Stimulated activated CD8-positive, alpha-beta memory T cell treated with anti-CD3 and anti-CD28 coated beads, Interleukin-2, amount 100 ng/mL, for 48 hours (primary cell): Measurements from ENCODE around the gene IZUMO2.
"Not testable (repeated sequence)": the region's sequence is repeated elsewhere in the genome, so short reads cannot be mapped to it uniquely, and the experiment has no call there.

Source experiments
- DNase-seq, 2 donors: peaks; one replicate each; pipeline ENCODE4 v3.0.0-alpha.2; 2020; ENCODE audit warnings: low read depth in 2 of 2

The IZUMO2 gene

DNA sequence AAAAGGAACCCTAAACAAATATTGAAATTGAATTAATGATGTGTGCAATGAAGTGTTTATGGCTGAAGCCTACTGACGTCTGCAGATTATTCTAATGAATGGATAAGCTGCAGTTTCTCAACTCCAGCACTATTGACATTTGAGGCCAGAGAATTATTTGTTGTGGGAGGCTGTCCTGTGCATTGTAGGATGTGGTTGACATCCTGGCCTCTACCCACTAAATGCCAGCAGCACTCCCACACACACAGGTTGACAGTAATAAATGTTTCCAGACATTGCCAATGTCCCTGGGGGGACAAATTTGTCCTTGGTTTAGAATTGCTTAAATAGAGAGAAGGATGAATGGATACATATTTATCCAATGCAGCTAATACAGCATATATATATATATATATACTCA, 21.1 kb upstream of the IZUMO2 start:
- DNase-seq: no peak

DNA sequence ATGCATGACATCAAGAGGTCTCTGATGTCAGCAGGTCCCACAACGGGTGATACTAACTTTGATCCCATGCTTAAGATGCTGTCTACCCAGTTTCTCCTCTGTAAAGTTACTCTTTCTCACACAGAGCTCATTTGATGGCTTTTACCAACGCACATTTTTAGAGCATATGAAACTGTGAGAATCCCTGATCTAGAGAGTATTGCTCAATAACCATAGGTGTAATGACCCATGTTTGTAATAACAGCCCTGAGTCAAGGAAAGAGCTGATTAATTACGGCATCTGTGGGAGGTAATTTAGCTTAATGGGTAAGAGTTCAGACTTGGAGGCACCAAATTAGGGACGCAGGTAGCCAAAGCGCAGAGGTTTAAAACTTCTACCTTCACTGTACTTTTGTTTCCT, 18.0 kb upstream of the IZUMO2 start:
- DNase-seq: no peak

DNA sequence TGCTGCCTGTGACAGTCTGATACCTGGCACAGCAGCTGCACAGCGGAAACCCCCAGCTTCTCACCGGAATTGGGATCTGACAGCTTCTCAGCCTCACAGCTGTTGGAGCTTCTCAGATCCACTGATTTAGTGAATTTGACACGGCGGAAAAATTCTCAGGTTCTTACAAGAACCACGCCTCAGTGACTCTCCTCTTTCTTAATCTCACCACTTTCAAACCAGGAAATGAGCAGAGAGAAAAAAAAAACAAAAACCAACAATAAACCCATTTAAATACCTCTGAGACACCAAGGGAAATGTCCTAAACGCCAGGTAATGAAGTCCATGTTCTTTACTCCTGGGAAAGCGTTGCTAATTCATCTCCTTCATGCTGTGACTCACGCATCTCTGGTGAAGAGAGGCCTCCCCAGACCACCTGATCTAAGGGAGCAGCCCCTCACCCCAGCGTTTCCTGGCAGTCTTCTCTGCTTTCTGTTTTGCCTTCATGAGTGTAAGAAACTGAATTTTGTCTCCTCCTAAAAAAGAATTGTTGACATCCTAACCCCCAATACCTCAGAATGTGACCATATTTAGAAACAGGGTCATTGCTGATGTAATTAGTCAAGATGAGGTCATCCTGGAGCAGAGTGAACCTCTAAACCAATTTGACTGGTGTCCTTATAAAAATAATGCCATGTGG, 15.9 kb upstream of the IZUMO2 start:
- DNase-seq: no peak

DNA sequence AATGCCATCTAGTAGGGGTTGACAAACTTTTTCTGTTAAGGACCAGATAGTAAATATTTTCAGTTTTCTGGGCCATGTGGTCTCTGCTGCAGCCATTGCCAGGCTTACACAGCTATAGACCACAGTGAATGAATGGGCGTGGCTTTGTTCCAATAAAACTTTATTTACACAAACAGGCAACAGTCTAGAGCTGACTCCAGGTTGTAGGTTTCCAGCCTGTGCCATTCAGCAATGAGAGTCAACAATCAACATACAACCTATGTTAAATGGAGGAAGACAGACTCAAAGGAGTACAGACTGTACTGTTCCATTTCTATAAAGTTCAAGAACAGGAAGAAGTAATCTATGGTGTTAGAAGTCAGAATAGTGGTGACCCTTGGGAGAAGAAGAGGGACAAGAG, 15.2 kb upstream of the IZUMO2 start:
- no peak for DNase-seq

DNA sequence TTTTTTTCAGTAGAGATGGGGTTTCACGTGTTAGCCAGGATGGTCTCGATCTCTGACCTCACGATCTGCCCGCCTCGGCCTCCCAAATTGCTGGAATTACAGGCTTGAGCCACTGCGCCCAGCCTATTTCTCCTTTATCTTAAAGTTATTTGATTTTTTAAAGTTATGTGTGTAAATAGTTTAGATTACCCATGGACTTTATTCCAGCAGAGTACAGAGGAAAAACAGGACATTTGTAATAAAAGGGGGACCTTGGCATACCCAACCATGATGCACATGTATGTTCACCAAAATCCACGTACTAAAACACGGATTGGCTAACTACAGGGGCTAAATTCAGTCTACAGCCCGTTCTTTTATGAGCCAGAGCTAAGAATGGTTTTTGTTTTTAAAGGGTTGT, 13.7 kb upstream of the IZUMO2 start:
- DNase-seq: no peak

DNA sequence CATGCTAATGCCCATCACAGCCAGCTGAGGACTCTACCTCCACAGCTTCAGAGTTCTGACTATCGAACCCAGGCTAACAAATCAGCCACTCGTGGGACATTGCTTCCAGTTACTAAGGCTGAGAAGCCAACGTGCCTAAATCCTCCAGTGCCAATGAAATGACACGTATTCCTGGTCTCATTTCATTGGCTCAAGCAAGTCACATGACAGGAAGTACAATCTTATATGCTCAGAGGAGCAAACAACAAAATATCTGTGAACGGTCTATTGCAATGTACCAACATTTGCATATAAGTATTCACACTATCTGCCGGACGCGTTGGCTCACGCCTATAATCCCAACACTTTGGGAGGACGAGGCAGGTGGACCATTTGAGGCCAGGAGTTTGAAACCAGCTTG, 12.8 kb upstream of the IZUMO2 start:
- no peak for DNase-seq

DNA sequence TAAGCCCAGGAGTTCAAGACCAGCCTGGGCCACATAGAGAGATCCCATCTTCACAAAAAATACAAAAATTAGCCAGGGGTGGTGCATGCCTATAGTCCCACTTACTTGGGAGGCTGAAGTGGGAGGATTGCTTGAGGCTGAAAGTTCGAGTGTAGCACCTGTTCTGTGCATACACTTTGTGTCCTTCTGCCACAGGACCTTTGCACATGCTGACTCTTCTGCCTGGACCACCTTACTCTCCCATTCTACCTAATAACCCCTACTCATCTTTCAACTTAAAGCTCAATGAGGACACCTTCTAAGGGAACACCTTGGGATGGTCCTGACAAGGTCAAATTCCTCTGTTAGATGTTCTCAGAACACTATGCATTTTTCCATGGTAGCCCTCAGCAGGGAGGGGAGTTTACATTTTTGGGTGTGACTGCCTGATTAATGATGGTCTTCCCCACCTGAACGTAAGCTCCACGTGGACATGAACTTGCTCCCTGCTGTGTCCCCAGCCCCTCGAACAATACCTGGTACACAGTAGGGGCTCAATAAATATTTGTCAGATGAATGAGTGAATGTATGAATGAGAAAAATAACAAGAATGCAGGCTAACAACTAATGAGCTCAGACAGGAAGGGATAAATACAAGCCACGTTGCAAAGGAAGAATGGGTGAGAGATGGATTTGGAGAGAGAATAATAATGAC, 11.2 kb upstream of the IZUMO2 start:
- DNase-seq: no peak

DNA sequence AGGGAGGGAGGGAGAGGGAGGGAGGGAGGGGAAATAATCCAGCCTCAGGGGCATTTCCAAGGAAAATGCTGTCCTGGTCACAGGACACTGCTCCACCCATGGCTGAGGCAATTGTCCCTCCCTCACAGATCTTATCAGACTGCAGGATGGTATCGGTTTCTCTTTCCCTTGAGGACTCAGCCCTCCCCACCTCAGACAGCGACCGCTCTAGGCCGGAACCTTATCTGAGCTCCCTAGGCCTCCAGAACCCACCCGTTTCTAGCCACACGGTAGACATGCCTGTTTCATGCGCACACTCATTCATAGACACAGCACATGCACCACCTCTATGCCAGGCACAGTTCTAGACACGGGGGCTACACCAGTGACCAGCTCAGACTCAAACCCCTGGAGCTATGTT, 10.0 kb upstream of the IZUMO2 start:
- DNase-seq: no peak

DNA sequence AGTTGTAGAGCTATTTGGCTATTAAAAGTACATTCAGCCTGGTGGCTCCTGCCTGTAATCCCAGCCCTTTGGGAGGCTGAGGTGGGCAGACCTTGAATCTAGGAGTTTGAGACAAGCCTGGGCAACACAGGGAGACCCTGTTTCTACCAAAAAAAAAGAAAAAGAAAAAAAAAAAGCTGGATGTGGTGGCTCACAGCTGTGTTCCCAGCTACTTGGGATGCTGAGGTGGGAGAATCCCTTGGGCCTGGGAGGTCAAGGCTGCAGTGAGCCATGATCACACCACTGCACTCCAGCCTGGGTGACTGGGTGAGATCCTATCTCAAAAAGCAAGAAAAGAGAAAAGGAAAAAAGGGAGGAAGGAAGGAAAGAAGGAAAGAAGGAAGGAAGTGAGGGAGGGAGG, 9.6 kb upstream of the IZUMO2 start:
- DNase-seq: no peak

DNA sequence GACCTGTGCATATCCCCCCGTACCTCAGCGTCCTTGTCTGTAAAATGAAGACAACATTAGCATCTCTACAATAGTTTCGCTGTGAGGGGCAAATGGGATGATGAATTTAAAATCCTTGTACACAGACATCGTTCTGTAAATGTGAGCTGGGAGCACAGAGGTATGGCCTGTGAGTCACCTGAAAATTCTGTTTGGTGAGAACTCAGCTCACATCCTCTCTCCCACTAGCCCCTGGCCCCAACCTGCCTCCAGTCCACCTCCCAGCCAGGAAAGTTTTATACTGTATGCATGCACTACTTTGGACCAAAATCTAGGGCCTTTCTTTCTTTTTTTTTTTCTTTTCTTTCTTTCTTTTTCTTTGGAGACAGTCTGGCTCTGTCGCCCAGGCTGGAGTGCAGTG, 8.7 kb upstream of the IZUMO2 start:
- DNase-seq: no peak

DNA sequence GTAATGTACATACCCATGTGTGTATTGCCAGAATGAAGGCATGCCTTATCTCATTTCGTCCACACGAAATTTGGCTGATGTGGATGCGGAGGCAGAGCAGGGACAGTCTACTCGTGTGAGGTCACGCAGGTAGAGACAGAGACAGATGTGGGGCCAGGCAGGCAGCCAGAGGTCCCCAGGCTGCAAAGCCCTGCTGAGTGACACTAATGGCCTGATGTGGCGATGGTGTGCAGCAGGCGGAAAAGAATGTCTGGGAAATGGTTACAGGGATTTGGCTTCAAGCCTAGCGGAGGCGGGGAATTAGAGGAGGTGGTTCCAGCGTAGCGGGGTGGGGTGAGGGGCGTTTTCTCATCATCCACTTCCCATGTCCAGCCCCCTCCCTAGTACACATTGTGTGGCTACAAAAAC, 4.2 kb upstream of the IZUMO2 start:
- no peak for DNase-seq

DNA sequence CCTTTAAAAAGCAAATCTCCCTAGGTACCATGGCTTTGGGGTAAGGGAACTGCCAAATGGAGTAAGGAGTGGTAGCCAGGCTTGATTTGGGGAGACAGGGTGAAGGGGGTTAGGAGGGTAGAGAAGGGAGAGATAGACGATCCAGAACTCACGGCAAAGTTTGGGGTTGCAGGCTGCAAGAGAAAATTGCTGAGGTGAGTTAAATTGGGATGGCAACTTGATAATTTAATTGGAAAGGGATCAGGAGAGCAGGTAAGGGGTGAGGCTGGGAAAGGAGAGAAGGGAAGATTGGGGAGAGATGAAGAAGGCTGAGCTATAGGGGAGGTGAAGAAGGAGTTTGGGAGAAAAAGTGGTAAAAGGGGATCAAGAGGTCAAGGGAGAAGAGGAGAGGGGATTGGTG, 4.0 kb downstream of the IZUMO2 start:
- DNase-seq: no peak

DNA sequence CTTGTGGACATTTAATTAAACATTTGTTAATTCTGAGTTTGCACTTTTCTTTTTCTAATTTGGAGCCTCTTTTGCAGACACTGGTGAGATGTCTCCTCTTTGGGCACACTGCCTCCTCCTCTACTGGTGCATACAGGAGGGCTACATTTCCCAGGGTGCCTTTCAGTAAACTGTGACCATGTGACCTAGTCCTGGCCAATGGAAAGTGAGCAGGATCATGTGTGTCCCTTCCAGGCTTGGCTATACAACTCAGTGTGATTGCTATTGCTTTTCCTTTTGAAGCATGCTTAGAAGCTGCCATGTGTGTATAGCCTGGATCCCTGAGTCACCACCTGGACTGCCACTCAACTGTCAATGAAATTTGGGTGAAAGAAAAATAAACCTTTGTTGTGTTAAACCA, 4.5 kb downstream of the IZUMO2 start:
- DNase-seq: no peak

DNA sequence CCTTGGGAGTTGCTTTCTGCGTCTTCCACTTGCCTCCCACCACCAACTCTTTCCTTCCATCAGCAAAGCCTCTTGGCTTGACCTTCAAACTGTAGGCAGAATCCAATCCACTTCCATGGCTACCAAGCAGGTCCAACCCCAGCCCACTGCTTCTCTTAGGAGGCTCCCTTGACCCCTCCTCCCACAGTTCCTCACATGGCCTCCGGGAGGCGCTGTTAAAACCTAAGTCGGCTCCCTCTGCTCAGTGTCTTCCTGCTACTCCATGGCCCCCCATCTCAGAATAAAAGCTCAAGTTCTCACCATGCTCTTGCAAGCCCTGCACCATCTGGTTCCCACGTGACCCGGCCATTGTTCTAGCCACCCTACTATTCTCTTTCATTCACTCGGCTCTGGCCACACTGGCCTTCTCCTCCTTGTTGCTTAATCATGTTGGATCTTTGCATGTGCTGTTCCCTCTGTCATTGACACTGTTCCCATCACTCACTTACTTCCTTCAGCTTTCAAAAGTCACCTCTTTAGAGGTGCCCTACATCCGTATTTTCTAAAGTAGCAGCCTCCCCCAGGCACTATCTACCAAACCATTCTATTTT, 7.5 kb downstream of the IZUMO2 start:
- DNase-seq: no peak

DNA sequence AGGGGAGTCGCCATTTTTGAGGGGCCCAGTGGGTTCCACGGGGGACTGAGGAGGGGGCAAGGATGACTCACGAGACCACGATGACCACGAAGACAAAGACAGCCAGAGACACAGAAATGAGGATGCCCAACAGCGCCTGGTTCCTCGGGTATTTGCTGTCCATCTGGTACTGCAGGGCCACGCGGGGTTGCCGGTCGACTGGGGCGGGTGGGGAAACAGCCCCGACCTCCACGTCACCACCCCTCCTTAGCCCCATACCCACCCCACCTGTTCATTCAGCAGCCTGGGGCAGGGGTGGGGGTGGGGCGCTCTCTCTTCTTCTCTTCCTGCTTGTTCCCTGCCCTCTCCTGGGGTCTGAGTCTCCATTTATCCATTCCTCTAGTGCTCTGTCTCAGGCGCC, 8.6 kb downstream of the IZUMO2 start:
- no peak for DNase-seq

DNA sequence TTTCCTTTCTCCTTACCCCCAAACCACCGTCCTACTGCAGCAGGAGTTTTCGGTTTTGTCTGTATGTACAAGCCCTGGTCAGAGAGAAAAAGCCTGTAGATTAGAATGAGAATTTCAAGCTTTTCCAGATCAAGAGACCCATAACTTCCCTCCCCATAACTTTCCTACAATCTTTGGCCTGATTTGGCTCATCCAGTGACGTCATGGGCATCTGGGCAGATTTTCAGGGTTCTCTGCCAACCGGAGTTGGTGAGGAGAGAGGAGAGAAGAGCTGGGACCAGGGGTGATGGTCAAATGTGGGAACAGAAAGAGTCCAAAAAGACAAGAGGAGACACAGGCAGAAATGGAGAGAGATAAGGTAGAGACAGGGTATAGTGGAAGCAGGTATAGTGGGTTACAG, 10.5 kb downstream of the IZUMO2 start:
- DNase-seq: no peak

DNA sequence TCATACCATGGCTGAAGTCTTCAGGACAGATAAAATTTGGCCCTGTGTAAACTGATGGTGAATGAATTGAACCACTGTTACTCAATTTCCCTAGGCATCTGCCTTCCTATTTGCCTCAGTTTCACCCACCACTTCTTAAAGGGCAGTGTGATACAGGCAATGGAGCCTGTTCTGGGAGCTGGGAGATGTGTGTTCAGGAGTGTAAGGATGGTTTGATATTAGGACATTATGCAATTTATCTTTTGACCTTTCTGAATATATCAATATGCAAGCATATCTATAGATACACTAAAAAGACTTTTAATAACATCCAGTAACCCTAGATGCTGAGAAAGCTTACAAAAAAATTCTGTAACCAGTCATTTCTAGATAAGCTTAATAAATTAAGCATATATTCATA, 14.6 kb downstream of the IZUMO2 start:
- DNase-seq: no peak

DNA sequence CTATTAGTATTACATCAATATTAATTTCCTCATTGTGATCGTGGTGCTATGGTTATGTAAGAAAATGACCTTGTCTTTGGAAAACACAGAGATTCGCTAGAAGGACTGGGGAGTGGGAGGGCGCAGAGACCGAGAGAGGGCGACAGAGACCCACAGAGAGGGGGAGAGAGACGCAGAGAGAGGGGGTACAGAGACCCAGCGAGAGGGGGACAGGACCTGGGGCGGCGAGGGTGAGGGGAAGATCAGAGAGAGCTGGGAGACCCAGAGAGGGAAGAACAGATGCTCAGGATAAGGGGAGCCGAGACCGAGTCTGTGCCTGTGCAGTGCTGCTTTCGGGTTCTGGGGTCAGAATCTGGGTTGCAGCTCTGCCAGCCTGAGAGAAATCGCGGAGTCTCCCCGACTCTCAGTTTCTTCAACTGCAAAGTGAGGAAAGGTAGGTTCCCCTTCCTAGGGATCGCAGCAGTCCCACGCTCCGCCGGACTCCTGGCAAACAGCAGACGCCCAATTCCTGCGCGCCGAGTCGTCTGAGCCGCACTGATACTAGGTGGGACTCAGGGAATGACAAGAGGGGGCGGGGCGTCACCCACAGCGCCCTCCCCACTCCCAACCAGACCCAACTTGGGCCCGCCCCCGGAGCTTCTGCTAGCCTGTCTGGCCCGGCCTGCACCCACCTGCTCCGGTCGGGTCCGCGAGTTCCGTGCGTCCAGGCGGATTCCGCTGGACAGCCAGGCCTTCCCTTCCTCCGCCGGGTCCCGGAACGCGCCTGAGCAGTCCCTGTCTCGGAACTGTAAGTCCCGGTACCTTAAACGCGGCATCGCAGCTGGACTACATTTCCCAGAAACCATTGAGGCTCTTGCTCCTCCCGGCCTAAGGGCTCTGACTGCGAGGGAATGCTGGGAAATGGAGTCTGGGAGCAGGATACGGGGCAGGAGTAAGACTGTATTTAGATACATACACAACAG, 15.3 kb downstream of the IZUMO2 start:
- DNase-seq: peak; percentile 47 to 48

DNA sequence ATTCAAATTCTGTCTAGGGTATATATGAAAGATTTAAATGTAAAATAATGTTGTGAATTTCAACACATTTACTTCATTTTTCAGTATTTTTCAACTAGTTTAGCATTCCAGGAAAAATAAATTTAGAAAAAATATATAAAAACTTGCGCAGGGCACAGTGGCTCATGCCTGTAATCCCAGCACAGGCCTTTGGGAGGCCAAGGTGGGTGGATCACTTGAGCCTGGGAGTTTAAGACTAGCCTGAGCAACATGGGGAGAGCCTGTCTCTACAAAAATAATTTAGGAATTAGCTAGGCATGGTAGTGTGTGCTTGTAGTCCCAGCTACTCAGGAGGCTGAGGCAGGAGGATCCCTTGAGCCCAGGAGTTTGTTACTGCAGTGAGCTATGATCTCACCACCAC, 21.2 kb downstream of the IZUMO2 start:
- DNase-seq: not testable (repeated sequence)

DNA sequence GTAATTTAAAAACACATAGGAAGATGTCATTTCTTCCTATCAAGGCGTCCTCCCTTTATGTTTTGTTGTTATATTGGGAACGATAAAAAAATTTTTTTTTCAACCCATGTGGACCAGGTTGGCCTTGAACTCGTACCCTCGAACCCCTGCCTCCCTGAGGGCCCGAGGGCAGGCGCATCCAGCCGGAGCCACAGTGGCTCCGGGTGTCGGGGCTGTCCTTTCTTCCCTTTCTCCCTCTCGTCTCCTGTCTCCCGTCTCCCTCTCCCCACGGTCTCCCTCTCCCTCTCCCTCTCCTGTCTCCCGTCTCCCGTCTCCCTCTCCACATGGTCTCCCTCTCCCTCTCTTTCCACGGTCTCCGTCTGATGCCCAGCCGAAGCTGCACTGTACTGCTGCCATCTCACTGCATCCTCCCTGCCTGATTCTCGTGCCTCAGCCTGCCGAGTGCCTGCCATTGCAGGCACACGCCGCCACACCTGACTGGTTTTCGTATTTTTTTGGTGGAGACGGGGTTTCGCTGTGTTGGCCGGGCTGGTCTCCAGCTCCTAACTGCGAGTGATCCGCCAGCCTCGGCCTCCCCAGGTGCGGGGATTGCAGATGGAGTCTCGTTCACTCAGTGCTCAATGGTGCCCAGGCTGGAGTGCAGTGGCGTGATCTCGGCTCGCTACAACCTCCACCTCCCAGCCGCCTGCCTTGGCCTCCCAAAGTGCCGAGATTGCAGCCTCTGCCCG, 22.8 kb downstream of the IZUMO2 start:
- not testable (repeated sequence) for DNase-seq

DNA sequence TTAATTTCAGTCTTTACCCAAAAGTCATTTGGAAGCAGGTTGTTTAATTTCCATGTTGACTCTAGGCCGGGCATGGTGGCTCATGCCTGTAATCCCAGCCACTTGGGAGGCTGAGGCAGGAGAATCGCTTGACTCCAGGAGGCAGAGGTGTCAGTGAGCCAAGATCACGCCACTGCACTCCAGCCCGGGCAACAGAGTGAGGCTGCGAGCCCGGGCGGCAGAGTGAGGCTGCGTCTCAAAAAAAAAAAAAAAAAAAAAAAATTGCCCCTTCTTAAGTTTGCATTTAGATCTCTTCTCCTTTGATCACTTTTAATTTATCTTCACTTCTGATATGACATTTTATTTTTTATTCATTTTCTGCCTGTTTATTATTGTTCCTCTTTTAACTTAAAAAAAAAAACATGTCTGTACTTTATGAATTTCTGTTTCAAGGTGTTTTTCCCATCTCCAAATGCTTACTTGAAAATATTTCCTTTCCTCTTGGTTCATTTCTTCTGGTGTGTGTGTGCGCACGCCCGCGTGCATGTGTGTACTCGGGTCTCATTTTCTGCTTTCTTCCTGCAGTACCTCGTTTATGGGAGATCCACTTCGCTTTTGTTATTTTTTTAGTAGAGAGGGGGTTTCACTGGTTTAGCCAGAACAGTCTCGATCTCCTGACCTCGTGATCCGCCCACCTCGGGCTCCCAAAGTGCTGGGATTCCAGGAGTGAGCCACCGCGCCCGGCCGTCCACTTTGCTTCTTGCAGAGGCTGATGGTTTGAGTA, 26.3 kb downstream of the IZUMO2 start:
- DNase-seq: not testable (repeated sequence)
